HepG2 (cell line): ENCODE data around the gene NME2. TPM values are rescaled to one million over a fixed set of nuclear protein-coding genes. Genes with fewer than 3 reads are reported as not detected.

Experiments
- EP300 ChIP-seq, 3 experiments: sonication (generic) in 1 of 3; formaldehyde crosslinking in 1 of 3; IDR thresholded peaks; 2 replicates each; pipeline versions ENCODE4 v1.5.1 to v1.6.1; 2011 to 2020; ENCODE audit warnings: low read depth in 2 of 3, low read length in 2 of 3, borderline replicate concordance in 1 of 3, improper control_type of control experiment in 1 of 3, mild to moderate bottlenecking in 1 of 3, missing genetic modification reagents in 1 of 3, moderate library complexity in 1 of 3
- ERF ChIP-seq: IDR thresholded peaks from 2 replicates; pipeline ENCODE4 v1.6.1; 2018; ENCODE audit warnings: missing biosample characterization, missing genetic modification reagents
- FOXK2 ChIP-seq: fragments of 450-650 bp; IDR thresholded peaks from 2 replicates; pipeline ENCODE4 v1.6.1; 2016
- GABPA ChIP-seq, 2 experiments: IDR thresholded peaks; 2 replicates each; pipeline ENCODE4 v1.6.1; 2011 to 2016; ENCODE audit warnings: low read depth in 2 of 2, low read length in 1 of 2, missing biosample characterization in 1 of 2, missing genetic modification characterization in 1 of 2
- GABPB1 ChIP-seq: IDR thresholded peaks from 2 replicates; pipeline ENCODE4 v1.6.1; 2016; ENCODE audit warnings: mild to moderate bottlenecking, missing genetic modification reagents, moderate library complexity, missing compliant biosample characterization
- GMEB2 ChIP-seq: IDR thresholded peaks from 2 replicates; pipeline ENCODE4 v1.6.1; 2016; ENCODE audit warnings: missing biosample characterization, missing genetic modification reagents, low read depth
- JARID2 ChIP-seq: sonication (generic); formaldehyde crosslinking; IDR thresholded peaks from 2 replicates; pipeline ENCODE4 v1.8.1; 2023; ENCODE audit warnings: missing genetic modification reagents, inconsistent platforms; ENCODE audit not compliant: insufficient replicate concordance
- MTA3 ChIP-seq: sonication (generic); formaldehyde crosslinking; IDR thresholded peaks from 2 replicates; pipeline ENCODE4 v1.4.0; 2020; ENCODE audit warnings: missing genetic modification reagents
- NR1H2 ChIP-seq: sonication (generic); formaldehyde crosslinking; IDR thresholded peaks from 2 replicates; pipeline ENCODE4 v1.8.1; 2022; ENCODE audit warnings: low read depth, missing genetic modification reagents, borderline replicate concordance
- NR2C2 ChIP-seq: sonication (generic); formaldehyde crosslinking; IDR thresholded peaks from 2 replicates; pipeline ENCODE4 v1.4.0; 2020; ENCODE audit warnings: missing genetic modification reagents, mild to moderate bottlenecking, moderate library complexity, borderline replicate concordance
- PHB2 ChIP-seq: fragments of 450-650 bp; IDR thresholded peaks from 2 replicates; pipeline ENCODE4 v1.6.1; 2018; ENCODE audit not compliant: partially characterized antibody
- RORA ChIP-seq: sonication (generic); formaldehyde crosslinking; IDR thresholded peaks from 2 replicates; pipeline ENCODE4 v1.5.0; 2020; ENCODE audit warnings: mild to moderate bottlenecking, missing genetic modification reagents, moderate library complexity
- SALL1 ChIP-seq: sonication (generic); formaldehyde crosslinking; IDR thresholded peaks from 2 replicates; pipeline ENCODE4 v1.8.0; 2022; ENCODE audit warnings: mild to moderate bottlenecking, missing genetic modification reagents
- SAP130 ChIP-seq: IDR thresholded peaks from 2 replicates; pipeline ENCODE4 v1.6.1; 2016; ENCODE audit warnings: low read depth
- SMC3 ChIP-seq: IDR thresholded peaks from 2 replicates; pipeline ENCODE4 v1.6.1; 2011; ENCODE audit warnings: low read length, improper control_type of control experiment
- TAF1 ChIP-seq: sonication (generic); formaldehyde crosslinking; IDR thresholded peaks from 2 replicates; pipeline ENCODE4 v1.4.0; 2020; ENCODE audit warnings: missing genetic modification reagents
- THAP7 ChIP-seq: sonication (generic); formaldehyde crosslinking; IDR thresholded peaks from 2 replicates; pipeline ENCODE4 v1.8.1; 2023; ENCODE audit warnings: mild to moderate bottlenecking, missing genetic modification reagents
- THYN1 ChIP-seq: sonication (generic); formaldehyde crosslinking; IDR thresholded peaks from 2 replicates; pipeline ENCODE4 v1.8.1; 2023; ENCODE audit warnings: low read depth, mild to moderate bottlenecking, moderate library complexity, missing genetic modification reagents, borderline replicate concordance
- ZNF124 ChIP-seq: sonication (generic); formaldehyde crosslinking; IDR thresholded peaks from 2 replicates; pipeline ENCODE4 v1.4.0; 2020; ENCODE audit warnings: missing genetic modification reagents
- ZNF639 ChIP-seq: conservative IDR thresholded peaks from 2 replicates; pipeline ENCODE4 v1.6.1; 2018; ENCODE audit warnings: missing genetic modification reagents
- ZNF775 ChIP-seq: sonication (generic); formaldehyde crosslinking; IDR thresholded peaks from 2 replicates; pipeline ENCODE4 v1.4.0; 2020; ENCODE audit warnings: missing genetic modification reagents, mild to moderate bottlenecking, moderate library complexity, borderline replicate concordance
- ZNF788 ChIP-seq: sonication (generic); formaldehyde crosslinking; IDR thresholded peaks from 2 replicates; pipeline ENCODE4 v1.5.0; 2020; ENCODE audit warnings: mild to moderate bottlenecking, missing genetic modification reagents, borderline replicate concordance
- ZNF816 ChIP-seq: sonication (generic); formaldehyde crosslinking; IDR thresholded peaks from 2 replicates; pipeline ENCODE4 v1.8.0; 2022; ENCODE audit warnings: missing genetic modification reagents, mild to moderate bottlenecking, borderline replicate concordance
- ZUFSP ChIP-seq: sonication (generic); formaldehyde crosslinking; IDR thresholded peaks from 2 replicates; pipeline ENCODE4 v1.9.0; 2021; ENCODE audit warnings: missing genetic modification reagents, mild to moderate bottlenecking, borderline replicate concordance
- polyA plus RNA-seq, 8 experiments: library from polyadenylated mRNA; depleted of rRNA in 3 of 8; stranded (reverse) in 7 of 8; unstranded in 1 of 8; fragments of >200 nt; fragmentation: Illumina TruSeq in 4 of 8; extraction: Trizol in 4 of 8; gene quantifications; 2 replicates each; pipeline versions ENCODE4 v1.2.1 to v1.2.3, GENCODE V29; 2011 to 2016; ENCODE audit warnings: low read depth in 4 of 8, missing spikeins in 1 of 8, mixed read lengths in 1 of 8; ENCODE audit not compliant: insufficient read depth in 1 of 8
- total RNA-seq, 5 experiments: library from RNA; depleted of rRNA; stranded (reverse); fragments of >200 nt; fragmentation: Illumina TruSeq; extraction: Trizol; gene quantifications; 2 replicates each; pipeline ENCODE4 v1.2.3, GENCODE V29; 2016; ENCODE audit warnings: low read depth in 1 of 5

Gene NME2
- total and polyA plus RNA-seq, 2 of the 13 experiments (the other 11 are each of a cell fraction or from before 2014, with no cell fraction given) = 790 to 1,213 TPM

GRCh38 chr17:51153210-51154072 is 12.8 kb upstream of the NME2 start, which contains the start of gene NME1 (continued):
- TF ChIP-seq PHB2 (no peak), GABPA (IDR thresholded peaks at IDR 0.05; ENCODE audit: low read depth, low read length) (peak; percentile 98), GABPA (CRISPR knock-in tag; IDR thresholded peaks at IDR 0.05; ENCODE audit: low read depth) (peak; percentile 100), GMEB2 (CRISPR knock-in tag) (peak; percentile 72), FOXK2 (peak; percentile 90), SALL1 (peak; percentile 99), ZNF816 (CRISPR knock-in tag) (peak; percentile 99), THYN1 (CRISPR knock-in tag) (no peak), MTA3 (CRISPR knock-in tag) (0 out of 2 replicates have a peak, but pooled peaks have one; percentile 76), SAP130 (CRISPR knock-in tag) (peak; percentile 100), ZNF124 (CRISPR knock-in tag) (peak; percentile 99), RORA (CRISPR knock-in tag) (0 out of 2 replicates have a peak, but pooled peaks have one; percentile 88), ZNF788 (CRISPR knock-in tag) (peak; percentile 100), GABPB1 (peak; percentile 100), ZNF775 (CRISPR knock-in tag) (peak; percentile 98), ZUFSP (no peak), NR2C2 (peak; percentile 98), ZNF639 (peak; percentile 99), TAF1 (peak; percentile 98), ERF (peak; percentile 100), SMC3 (peak; percentile 100), JARID2 (CRISPR knock-in tag) (peak; percentile 84), THAP7 (CRISPR knock-in tag) (peak; percentile 98), EP300 (IDR thresholded peaks at IDR 0.05; ENCODE audit: low read depth in 2 of 2, low read length in 2 of 2) (peak; percentile 78 to 84), EP300 (CRISPR knock-in tag; IDR thresholded peaks at IDR 0.05; ENCODE audit: borderline replicate concordance) (peak; percentile 80), NR1H2 (CRISPR knock-in tag) (peak; percentile 95; the same call in 1 of the 2 replicates)
